Activated naive CD4-positive, alpha-beta T cell treated with anti-CD3 and anti-CD28 coated beads, Interleukin-2, amount 50 U/mL, for 24 hours (primary cell): ENCODE data around the gene FAM234B.

Experiments
- H3K27ac Mint-ChIP-seq: one replicate; pipeline ENCODE4 v1.8.0; 2021; ENCODE audit warnings: mild to moderate bottlenecking, mixed read lengths
- H3K27me3 Mint-ChIP-seq: one replicate; pipeline ENCODE4 v1.8.0; 2021; ENCODE audit warnings: mixed read lengths
- H3K36me3 Mint-ChIP-seq: one replicate; pipeline ENCODE4 v1.8.0; 2021; ENCODE audit warnings: mixed read lengths
- H3K4me1 Mint-ChIP-seq: one replicate; pipeline ENCODE4 v1.8.0; 2021; ENCODE audit warnings: mixed read lengths
- H3K4me3 Mint-ChIP-seq: one replicate; pipeline ENCODE4 v1.8.0; 2021; ENCODE audit warnings: mild to moderate bottlenecking, mixed read lengths
- H3K9me3 Mint-ChIP-seq: one replicate; pipeline ENCODE4 v1.8.0; 2021; ENCODE audit warnings: mixed read lengths

The FAM234B gene

GRCh38 chr12:13044002-13044905 is at the start of gene FAM234B:
Gene FAM234B, plus strand, starts transcription at chr12:13044381. Its CDS starts 23 bp downstream, at chr12:13044404.
- Mint-ChIP-seq H3K27me3 (no peaks in the 10 kb centered on the region), H3K36me3 (no peaks in the 10 kb centered on the region), H3K4me3 (peak within 1 kb of the TSS; percentile 87), H3K9me3 (no peaks in the 10 kb centered on the region), H3K27ac (peak within 1 kb of the TSS; percentile 81), H3K4me1 (peaks cover 15% of the 10 kb centered on the region)

GRCh38 chr12:12995088-12995487 is 49.1 kb upstream of the FAM234B start:
- no peaks in the 10 kb centered on the region for H3K36me3 Mint-ChIP-seq
- H3K27ac Mint-ChIP-seq, result no peak overlapping the region
- H3K9me3 Mint-ChIP-seq, result no peaks in the 10 kb centered on the region
- H3K27me3 Mint-ChIP-seq, result no peaks in the 10 kb centered on the region
- H3K4me3 Mint-ChIP-seq, result no peak overlapping the region
- peaks cover 54% of the 10 kb centered on the region for H3K4me1 Mint-ChIP-seq

GRCh38 chr12:12996209-12996608 is 48.0 kb upstream of the FAM234B start:
- H3K27me3 Mint-ChIP-seq, result no peaks in the 10 kb centered on the region
- H3K9me3 Mint-ChIP-seq, result no peaks in the 10 kb centered on the region
- no peak overlapping the region for H3K4me3 Mint-ChIP-seq
- H3K4me1 Mint-ChIP-seq, result peaks cover 53% of the 10 kb centered on the region
- no peak overlapping the region for H3K27ac Mint-ChIP-seq
- no peaks in the 10 kb centered on the region for H3K36me3 Mint-ChIP-seq

- H3K4me3 Mint-ChIP-seq, result no peak overlapping the region
- H3K4me1 Mint-ChIP-seq, result peaks cover 51% of the 10 kb centered on the region
- H3K9me3 Mint-ChIP-seq, result no peaks in the 10 kb centered on the region
Observed at GRCh38 chr12:12997156-12997555, 47.0 kb upstream of the FAM234B start.

GRCh38 chr12:12997734-12998133 is 46.4 kb upstream of the FAM234B start:
- H3K27ac Mint-ChIP-seq, result no peak overlapping the region
- no peaks in the 10 kb centered on the region for H3K36me3 Mint-ChIP-seq
- H3K9me3 Mint-ChIP-seq, result no peaks in the 10 kb centered on the region
- H3K4me1 Mint-ChIP-seq, result peaks cover 48% of the 10 kb centered on the region
- no peak overlapping the region for H3K4me3 Mint-ChIP-seq
- H3K27me3 Mint-ChIP-seq, result no peaks in the 10 kb centered on the region

More at GRCh38 chr12:12997156-12997555, 47.0 kb upstream of the FAM234B start:
- Mint-ChIP-seq H3K36me3 (no peaks in the 10 kb centered on the region), H3K27ac (no peak overlapping the region), H3K27me3 (no peaks in the 10 kb centered on the region)

- peaks cover 43% of the 10 kb centered on the region for H3K4me1 Mint-ChIP-seq
- H3K9me3 Mint-ChIP-seq, result no peaks in the 10 kb centered on the region
- H3K36me3 Mint-ChIP-seq, result no peaks in the 10 kb centered on the region
- H3K27ac Mint-ChIP-seq, result no peak overlapping the region
- H3K4me3 Mint-ChIP-seq, result no peak overlapping the region
- no peaks in the 10 kb centered on the region for H3K27me3 Mint-ChIP-seq
Observed at GRCh38 chr12:12998248-12998647, 45.9 kb upstream of the FAM234B start.

GRCh38 chr12:12999271-12999958 is 44.8 kb upstream of the FAM234B start:
- H3K4me3 Mint-ChIP-seq, result peak overlapping the region; percentile 92
- no peaks in the 10 kb centered on the region for H3K9me3 Mint-ChIP-seq
- H3K4me1 Mint-ChIP-seq, result peaks cover 38% of the 10 kb centered on the region
- no peaks in the 10 kb centered on the region for H3K36me3 Mint-ChIP-seq
- H3K27ac Mint-ChIP-seq, result no peak overlapping the region
- H3K27me3 Mint-ChIP-seq, result no peaks in the 10 kb centered on the region

- Mint-ChIP-seq H3K4me3 (peak within 1 kb of the TSS; percentile 92), H3K27ac (peak within 1 kb of the TSS; percentile 79), H3K36me3 (no peaks in the 10 kb centered on the region), H3K27me3 (no peaks in the 10 kb centered on the region), H3K4me1 (peaks cover 38% of the 10 kb centered on the region), H3K9me3 (no peaks in the 10 kb centered on the region)
Observed at GRCh38 chr12:12999959-13000615, 44.1 kb upstream of the FAM234B start, which contains the start of gene HEBP1. Gene HEBP1, minus strand, starts transcription at chr12:13000265. Its CDS starts 151 bp downstream, at chr12:13000114.

GRCh38 chr12:13000616-13000924 is 43.6 kb upstream of the FAM234B start:
- Mint-ChIP-seq H3K4me1 (peaks cover 38% of the 10 kb centered on the region), H3K9me3 (no peaks in the 10 kb centered on the region), H3K36me3 (no peaks in the 10 kb centered on the region), H3K4me3 (peak overlapping the region; percentile 92), H3K27ac (peak overlapping the region; percentile 79), H3K27me3 (no peaks in the 10 kb centered on the region)

GRCh38 chr12:13000925-13001774 is 43.0 kb upstream of the FAM234B start:
- Mint-ChIP-seq H3K36me3 (no peaks in the 10 kb centered on the region), H3K9me3 (no peaks in the 10 kb centered on the region), H3K27me3 (no peaks in the 10 kb centered on the region), H3K4me1 (peaks cover 38% of the 10 kb centered on the region), H3K27ac (peak overlapping the region; percentile 79), H3K4me3 (peak overlapping the region; percentile 92)

GRCh38 chr12:13001775-13002040 is 42.5 kb upstream of the FAM234B start:
- H3K27ac Mint-ChIP-seq, result peak overlapping the region; percentile 75
- H3K36me3 Mint-ChIP-seq, result no peaks in the 10 kb centered on the region
- peaks cover 38% of the 10 kb centered on the region for H3K4me1 Mint-ChIP-seq
- H3K27me3 Mint-ChIP-seq, result no peaks in the 10 kb centered on the region
- no peaks in the 10 kb centered on the region for H3K9me3 Mint-ChIP-seq
- peak overlapping the region; percentile 87 for H3K4me3 Mint-ChIP-seq

- Mint-ChIP-seq H3K36me3 (no peaks in the 10 kb centered on the region), H3K27ac (no peak overlapping the region), H3K27me3 (no peaks in the 10 kb centered on the region), H3K4me1 (peaks cover 32% of the 10 kb centered on the region), H3K4me3 (peak overlapping the region; percentile 87), H3K9me3 (no peaks in the 10 kb centered on the region)
Observed at GRCh38 chr12:13002301-13003097, 41.7 kb upstream of the FAM234B start.

- Mint-ChIP-seq H3K27ac (no peak overlapping the region), H3K27me3 (no peaks in the 10 kb centered on the region), H3K9me3 (no peaks in the 10 kb centered on the region), H3K36me3 (no peaks in the 10 kb centered on the region), H3K4me1 (peaks cover 13% of the 10 kb centered on the region), H3K4me3 (no peak overlapping the region)
Observed at GRCh38 chr12:13004361-13004760, 39.8 kb upstream of the FAM234B start.

GRCh38 chr12:13004986-13005385 is 39.2 kb upstream of the FAM234B start:
- Mint-ChIP-seq H3K27me3 (no peaks in the 10 kb centered on the region), H3K27ac (no peak overlapping the region), H3K36me3 (no peaks in the 10 kb centered on the region), H3K4me3 (no peak overlapping the region), H3K9me3 (no peaks in the 10 kb centered on the region), H3K4me1 (peaks cover 10% of the 10 kb centered on the region)
